Measurements from ENCODE around the gene FAIM2.

Gene FAIM2

DNA sequence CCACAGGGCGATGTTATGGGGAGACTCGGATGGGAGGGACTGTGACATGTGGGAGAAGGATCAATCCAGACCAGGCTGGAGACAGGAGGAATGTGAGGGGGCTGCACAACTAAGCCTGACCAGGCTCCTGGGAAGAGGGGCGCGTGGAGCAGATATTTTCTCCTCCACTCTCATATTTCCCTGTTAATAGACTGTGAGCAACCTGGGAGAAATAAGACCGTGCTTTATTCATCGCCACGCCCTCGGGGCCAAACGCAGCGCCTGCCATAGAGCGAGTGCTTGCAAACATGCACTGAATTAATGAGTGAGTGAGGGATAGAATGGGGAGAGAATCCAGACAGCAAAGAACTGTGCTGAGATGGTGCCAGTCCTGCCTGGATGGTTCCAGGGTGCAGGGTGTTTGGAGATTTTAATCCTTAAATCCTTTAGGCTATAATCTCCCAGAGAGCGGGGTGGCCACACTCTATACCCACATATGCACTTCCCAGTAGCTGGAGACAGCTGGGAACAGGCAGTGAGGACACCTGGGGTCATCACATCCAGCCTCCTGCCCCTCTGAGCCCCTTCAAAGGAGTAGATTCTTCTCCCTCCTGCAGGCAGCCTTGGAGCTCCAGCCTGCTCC lies 13.6 kb upstream of the FAIM2 start:
- DNase-seq (ENCODE audit: low read depth): no peak

DNA sequence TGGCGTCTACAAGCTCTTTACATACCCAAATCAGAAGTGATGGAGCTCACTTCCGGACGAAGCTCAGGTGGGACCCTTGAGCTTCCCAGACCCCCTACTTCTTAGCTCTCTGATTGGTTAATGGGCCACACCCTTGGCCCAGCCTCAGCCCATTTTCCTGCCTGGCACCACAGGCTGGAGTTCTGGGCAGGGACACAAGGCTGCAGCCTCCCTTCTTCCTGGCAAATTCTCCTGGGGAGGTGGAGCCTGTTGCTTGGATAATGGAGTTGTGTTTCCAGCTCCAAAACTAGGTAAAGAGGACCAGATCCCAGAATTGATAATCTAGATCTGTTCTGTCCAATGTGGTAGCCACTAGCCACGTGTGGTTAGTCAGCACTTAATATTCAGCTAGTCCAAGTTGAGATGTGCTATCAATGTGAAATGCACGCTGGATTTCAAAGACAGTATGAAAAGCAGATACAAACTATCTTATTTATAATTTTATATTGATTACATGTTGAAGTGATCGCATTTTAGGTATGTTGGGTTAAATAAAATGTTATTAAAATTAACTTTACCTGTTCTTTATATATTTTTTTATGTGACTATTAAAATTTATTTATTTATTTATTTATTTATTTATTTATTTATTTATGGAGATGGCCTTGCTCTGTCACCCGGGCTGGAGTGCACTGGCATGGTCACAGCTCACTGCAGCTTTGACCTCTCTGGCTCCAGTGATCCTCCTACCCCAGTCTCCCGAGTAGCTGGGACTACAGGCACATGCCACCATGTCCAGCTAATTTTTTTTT lies 12.6 kb upstream of the FAIM2 start:
- DNase-seq (ENCODE audit: low read depth): no peak

DNA sequence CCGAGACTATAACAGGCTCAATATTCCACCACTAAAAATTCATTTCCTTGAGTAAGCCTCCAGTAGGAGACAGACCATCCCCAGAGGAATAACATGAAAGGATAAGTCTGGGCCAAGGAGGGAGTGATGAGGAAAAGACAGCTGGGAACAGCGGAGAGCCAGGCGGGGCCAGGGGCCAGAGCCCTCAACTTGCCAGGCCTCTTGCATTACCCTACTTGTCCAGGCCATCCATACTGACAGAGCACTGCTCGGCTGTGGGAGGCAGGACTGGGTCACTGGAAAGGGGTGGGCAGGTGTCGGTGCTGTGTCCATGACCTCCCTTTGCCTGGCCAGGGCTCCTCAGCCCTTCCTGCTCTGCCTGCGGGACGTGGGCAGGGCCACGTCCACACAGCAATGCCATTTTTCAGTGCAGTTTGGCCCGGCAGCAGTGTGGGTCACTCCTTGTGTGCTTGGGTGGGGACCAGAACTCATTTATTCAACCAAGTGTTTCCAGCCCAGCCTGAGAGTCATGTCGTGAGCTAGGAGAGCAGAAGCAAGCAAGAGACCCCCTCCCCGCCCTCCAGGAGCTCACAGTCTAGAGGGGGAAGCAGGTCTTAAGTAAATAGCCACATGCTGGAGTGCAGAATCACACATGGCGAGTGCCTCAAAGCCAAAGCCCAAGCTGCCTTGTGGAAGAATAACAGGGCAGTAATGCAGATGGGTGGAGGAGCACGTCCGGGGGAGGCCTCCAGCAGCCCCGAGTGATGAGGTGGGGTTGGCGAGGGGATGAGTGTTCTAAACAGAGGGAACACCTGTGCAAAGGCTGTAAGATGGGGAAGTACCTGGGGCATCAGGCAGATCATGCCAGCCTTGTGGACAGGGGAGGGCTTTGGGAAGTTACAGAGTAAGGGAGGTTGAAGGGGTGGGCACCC lies 8.9 kb upstream of the FAIM2 start:
- no peak for DNase-seq (ENCODE audit: low read depth)

DNA sequence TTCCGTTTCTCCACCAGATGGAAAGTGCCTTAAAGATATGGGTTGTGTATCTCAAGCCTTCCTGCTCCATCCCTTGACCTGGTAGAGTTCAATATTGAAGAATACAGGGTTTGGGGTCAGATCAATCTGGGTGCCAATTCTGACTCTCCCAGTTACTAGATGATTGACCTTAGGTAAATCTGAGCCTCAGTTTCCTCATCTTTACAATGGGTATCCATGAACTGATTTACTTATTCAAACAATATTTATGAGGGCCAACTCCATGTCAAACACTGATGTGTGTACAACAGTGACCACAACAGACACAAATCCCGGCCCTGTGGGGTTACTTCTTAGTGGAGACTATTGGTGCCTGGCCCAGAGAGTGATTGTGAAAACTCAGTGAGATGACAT lies 7.5 kb upstream of the FAIM2 start:
- DNase-seq (ENCODE audit: low read depth): no peak

DNA sequence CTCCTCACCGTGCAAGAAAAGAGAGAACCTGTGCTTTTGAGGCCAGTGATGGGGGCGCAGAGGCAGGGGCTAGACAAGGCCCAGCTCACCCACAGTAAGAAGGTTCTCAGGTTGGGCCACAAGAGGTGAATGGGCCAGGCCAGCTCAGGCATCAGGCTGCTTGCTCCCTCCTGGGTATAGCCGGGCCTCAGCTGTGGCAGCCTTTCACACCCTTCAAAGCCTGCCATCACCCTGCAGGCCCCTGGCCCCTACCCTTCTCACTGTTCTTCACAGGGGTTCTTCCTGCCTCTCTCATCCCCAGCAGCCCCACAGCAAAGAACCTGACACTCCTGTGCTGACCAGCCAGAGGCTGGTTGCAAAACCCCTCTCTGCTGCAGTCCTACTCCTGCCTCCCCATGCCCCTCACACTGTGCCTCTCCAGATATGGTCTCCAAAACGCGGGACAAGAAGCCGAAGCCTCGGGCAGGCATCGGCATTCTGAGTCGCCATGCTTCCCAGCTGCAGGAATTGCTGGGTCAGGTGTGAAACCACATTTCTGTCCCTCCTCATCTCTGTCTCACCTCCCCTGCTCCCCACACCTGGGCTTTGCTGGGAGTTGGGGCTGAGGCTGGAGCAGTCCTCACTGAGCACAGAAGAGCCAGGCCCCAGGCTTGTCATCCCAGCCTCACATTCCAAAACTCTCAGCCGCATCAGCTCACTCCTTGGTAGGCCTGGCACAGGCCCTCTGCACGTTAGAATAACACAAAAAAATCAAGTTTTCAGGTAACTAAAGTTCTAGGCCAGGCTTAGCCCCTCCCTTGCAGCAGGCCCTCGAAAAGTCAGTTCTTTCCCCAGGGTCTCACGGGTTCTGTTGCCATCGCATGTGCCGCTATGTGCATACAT lies 6.9 kb upstream of the FAIM2 start:
- DNase-seq (ENCODE audit: low read depth): no peak

DNA sequence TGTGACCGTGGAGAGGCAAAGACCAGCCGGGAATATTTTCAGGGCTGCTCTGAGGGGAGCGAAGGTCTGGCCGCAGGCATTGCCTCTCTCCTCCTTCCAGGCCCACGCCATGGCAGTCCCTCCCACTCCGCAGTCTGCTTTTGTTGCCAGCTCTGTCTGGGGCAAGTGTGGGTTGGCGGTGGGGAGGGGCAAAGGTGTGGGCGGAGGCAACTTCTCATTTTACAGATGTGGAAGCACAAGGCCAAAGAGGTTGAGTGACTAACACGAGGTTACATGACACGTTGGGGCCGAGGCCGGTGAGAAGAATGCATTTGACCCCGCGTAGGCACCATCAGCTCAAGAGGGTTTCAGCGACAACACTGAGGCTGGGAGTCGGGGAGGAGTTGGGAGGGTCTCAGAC lies 6.1 kb upstream of the FAIM2 start:
- DNase-seq (ENCODE audit: low read depth): no peak

DNA sequence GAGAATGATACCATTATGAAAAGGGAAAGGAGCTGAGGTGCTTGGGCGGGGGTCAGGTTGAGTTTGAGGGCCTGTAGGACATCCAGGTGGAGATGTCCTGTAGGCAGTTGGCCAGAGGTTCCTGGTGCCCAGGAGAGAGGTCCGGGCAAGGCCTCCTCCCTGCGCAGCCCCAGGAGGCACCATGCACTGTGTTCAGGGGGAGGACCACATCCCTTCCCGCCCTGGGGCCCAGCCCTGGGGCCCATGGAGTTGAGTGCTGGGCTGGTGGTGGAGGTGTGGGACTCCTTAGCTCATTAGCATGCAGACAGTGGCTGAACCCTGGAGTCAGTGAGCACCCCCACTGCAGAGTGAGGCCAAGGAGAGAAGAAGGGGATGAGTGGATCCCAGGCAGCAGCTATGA lies 5.7 kb upstream of the FAIM2 start:
- no peak for DNase-seq (ENCODE audit: low read depth)

DNA sequence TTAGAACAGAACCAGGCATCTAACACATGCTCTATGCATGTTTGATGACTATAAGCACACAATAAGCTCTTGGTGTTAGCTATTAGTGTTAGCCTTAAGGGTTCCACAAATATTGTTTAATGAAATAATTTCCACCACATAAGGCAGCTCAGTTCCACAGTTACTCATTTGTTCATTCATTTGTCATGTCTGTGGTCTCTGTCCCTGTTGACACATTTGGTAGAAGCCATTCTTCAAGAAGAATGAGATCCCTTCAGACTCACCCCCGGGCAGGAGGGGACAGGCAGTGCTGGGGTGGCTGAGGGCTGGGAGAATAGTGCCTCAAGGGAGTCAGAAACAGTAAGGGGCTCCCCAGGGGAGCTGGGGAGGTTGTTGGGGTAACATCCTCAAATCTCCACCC lies 3.7 kb upstream of the FAIM2 start:
- DNase-seq (ENCODE audit: low read depth): no peak

DNA sequence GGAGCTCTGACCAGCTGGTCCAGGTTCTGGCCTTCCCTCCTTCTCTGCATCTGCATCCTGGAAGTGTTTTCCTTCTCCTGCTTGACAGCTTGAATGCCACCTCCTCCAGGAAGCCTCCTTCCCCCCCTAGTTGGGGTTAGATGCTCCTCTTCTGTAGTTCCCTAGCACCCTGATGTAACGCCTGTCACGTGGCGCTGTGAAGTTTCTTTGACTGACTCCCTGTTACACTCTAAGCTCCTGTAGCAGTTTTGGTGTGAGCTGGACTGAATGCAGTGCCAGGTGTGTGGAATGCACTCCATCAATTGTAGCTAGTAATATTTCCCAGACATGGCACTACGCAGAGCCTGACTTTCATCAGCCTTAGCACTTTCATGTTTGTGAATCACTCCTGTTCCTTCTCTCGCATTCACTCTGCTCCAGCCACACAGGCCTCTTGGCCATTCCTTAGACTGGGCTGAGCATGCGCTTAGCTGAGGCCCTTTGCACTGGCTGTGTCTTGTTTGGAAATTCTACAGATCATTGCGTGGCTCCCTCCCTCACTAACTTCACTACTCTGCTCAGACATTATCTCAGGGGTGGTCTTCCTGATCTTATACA lies 2.1 kb upstream of the FAIM2 start:
- no peak for DNase-seq (ENCODE audit: low read depth)

DNA sequence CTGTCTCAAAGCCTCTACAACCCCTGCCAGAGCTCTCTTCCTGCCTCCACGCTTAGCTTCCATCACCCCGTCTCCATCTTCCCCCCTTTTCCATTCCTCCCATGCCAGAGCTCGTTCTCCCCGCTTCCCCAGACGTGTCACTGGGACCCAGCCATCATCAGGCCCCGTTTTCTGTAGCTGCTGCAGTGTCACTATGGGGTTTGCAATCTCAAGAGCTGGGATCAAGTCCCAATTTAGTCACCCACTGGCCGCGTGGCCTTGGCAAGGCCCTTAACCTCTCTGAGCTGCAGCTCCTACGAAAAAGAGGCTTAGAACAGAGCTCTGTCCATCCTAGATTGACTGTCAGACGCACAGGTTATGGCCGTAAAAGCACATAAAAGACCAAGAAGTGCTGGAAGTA lies 901 bp upstream of the FAIM2 start:
- DNase-seq (ENCODE audit: low read depth): no peak

DNA sequence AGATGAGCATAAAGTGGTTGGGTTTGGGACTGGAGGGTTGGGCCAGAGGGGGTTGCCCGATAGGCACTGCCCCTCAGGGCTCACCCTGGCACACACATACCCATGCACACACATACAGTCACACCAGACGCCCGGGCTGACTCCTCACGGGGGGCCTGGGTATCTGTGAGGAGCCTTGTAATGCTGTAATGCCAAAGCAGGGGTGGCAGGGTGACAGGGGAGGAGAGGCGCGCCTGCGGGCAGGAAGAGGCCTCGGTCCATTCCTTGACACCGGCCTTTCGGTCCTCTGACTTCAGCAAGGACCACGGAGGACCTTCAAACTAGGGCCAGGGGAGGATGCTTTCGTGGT lies 375 bp downstream of the FAIM2 start:
- DNase-seq (ENCODE audit: low read depth): no peak

DNA sequence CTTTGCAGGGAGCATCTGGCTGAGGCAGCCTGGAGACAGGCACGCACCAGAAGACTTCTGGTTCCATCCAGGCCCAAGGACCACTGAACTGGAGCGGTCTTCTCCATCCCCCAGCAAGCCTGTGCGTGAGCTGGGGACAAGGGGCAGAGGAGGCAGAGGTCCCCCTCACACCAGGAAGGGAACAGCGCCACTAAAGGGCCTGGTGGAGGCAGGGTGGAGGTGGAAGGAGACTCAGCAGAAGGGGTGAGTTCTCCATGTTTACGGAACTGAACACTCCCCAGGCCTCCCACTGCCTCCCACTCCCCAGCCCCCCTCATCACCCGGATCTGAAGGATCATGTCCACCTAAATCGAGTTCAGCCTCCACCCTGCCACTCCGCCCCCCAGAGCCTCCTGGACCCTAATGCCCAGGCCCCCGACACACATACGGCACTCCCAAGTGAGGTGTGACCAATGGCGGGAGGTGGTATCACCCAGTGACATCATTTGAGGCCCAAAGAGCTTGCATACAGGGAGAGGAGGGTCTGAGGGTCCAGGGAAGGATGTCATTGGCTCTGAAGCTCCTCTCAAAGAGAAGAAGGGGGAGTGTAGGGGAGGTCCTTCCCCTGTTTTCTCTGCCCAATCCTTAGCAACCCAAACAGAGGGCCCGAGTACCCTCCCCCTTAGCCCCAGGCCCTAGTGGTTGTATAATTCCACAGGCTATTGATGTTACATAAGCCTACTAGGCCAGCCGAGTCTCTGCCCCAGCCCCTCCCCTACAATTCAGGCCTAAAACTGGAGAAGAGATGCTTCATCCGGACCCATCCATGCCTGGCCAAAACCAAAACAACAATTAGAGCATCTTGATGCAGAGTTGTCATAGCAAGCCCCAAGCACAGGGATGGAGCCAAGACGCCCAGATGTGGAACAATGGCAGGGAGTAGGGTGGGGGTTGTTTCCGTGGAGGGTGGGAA lies 1.0 kb downstream of the FAIM2 start:
- DNase-seq (ENCODE audit: low read depth): no peak

DNA sequence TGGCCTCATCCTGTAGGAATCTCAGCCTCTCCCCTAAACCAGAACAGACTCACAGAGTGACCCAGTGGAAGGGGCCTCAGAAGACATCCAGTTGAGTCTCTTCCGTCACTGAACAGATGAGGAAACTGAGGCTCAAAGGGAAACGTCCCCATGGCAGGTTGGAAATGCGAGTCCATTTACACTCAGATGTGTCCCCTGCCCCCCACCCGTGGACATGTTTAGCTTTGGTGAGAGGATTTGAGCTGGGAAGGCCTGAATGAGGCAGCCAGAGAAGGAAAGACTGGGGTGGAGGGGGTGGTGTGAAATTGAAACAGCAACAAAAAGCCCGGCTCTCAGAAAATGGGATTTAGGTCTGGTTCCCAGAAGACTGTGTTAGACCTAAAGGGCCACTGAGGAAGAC lies 1.7 kb downstream of the FAIM2 start:
- no peak for DNase-seq (ENCODE audit: low read depth)

DNA sequence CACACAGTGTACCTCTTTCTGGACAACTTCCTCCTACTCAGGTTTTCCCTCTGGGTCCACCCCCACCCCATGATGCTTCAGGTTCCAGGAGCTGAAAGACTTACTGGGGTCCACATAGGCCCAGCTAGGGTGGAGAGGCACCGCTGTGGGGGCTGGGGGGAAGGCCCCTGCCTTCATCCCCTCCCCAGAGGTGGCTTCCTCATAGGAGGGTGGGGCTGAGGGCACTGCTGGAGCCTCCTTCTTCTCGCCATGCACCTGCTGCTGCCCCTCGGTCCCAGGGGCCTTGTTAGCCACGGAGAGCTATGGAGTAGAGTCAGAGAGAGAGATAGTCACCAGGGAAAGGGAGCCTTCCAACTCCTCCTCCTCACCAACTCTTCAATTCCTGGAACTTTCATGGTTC lies 2.7 kb downstream of the FAIM2 start:
- DNase-seq (ENCODE audit: low read depth): no peak

DNA sequence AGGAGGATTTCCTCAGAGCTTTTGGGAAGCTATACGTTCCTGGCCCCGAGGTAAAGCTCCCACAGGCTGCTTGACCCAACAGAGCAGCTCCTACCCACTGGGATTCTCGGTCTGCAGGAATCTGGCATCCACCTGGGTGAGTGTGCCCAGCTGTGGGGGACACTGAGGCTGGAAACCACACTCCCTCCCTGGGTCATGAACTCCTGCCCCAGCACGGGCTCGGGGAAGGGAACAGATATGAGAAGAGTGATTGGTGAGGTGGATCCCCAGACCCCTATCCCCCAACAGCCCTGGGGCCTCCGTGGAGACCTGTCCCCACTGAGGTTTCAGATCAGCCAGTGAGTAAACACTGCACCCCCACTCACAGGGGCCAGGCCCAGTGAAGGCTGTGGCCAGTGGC lies 3.3 kb downstream of the FAIM2 start:
- DNase-seq (ENCODE audit: low read depth): no peak

DNA sequence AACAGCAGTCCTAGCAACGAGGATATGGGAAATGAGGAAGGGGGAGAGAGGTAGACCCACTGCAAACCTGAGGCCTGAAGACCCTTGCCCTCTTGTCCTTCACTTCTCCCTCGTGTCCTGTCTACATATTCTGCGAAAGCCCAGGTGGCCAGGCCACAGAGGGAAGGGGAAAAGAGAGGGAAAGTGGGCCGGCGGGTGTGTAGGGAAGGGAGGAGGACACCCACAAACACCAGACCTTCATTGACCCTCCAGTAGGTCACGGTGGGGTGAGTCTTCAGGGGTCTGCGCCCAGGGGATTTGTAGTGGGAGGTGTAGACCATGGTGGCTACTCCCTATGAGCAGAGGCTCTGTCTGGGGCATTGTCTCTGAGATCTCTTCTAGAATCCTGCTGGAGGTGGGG lies 3.8 kb downstream of the FAIM2 start:
- DNase-seq (ENCODE audit: low read depth): no peak

DNA sequence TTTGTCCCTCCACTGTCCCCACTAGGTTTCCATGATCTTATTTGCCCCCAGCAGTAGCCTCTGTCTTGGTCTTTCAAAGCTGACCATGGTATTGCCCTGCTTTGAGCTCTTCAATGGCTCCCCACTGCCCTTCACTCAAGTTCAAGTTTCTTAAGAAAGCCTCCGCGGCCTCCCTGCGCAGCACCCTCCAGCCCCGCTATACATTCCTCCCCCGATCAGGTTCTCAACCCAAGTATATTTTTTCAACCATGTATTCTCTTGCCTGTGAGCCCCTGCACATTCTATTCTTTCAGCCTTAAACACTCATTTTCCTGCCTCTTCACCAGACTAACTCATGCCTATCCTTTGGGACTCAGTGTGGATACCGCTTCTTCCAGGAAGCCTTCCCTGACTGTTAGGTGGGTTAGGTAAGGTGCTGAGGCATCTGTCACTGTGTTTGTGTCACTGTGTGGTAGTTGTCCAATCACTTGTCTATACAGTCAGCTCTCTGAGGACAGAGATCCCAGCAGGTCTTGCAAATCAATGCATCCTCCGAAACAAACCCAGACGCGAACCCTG lies 4.3 kb downstream of the FAIM2 start:
- DNase-seq (ENCODE audit: low read depth): no peak

DNA sequence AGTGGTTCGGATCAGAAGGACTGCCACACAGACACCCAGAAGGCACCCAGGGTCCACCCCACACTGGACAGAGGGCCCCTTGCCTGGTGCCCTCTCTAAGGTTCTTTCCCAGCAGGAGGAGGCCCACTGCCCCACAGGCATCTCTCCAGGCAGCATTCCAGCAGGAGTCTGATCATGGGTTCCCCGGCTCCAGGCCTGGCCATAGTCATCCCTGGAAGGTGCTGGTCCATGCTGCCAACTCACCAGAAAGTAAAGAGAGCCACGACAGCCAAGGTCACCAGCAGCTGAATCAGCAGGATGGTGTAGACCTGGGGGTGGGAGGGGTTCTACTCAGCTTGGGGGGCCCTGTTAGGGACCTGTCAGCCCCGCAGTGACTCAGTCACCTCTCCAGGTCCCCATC lies 6.4 kb downstream of the FAIM2 start:
- DNase-seq (ENCODE audit: low read depth): no peak

DNA sequence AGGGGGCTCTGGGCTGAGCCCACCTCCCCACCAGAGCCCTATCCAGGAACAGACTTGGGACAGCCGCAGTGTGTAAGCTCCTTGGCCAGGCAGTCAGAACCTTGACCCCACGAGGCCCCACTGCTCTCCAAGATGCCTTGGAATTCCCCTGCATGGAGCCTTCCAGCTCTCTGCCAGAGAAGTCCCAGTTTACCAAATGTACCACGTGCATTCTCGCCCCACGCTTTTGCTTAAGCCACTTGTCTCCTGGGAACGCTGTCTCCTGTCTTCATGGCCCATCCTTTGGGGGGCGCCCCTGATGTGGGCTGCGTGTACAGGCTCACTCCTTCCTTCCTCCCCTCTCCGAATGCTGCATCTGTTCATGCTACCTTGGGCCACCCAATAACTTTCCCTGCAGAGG lies 7.9 kb downstream of the FAIM2 start:
- DNase-seq (ENCODE audit: low read depth): no peak

DNA sequence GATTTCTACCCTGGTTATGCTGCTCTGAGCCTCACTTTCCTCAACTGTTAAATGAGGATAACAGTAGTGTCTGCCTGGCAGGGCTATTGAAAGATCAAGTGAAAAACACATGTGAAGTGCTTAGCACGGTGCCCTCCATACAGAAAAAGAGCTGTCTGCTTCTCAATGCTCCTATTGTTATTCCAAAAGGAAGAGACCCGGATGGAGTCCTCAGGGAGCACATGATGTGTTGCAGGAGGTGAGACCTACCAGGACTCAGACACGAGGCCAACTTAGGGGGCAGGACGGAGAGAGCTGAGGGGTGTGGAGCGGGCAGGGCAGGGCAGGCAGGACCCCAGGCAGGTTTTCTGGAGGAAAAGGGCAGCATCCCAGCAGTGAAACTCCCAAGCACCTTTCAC lies 8.9 kb downstream of the FAIM2 start:
- no peak for DNase-seq (ENCODE audit: low read depth)

All from activated T-helper 9 cell treated with anti-CD3 and anti-CD28 coated beads, Interleukin-2, amount 50 U/mL, for 16 hours (primary cell).